NT2/D1 (cell line): ENCODE measurements around the gene BRMS1.

ENCODE experiments used
- YY1 ChIP-seq: IDR thresholded peaks from 2 replicates; pipeline ENCODE4 v1.6.1; 2011; ENCODE audit not compliant: insufficient read length, insufficient read depth
- ZNF274 ChIP-seq: IDR thresholded peaks from 2 replicates; pipeline ENCODE4 v1.6.1; 2011; ENCODE audit warnings: mild to moderate bottlenecking, low read depth, low read length

DNA sequence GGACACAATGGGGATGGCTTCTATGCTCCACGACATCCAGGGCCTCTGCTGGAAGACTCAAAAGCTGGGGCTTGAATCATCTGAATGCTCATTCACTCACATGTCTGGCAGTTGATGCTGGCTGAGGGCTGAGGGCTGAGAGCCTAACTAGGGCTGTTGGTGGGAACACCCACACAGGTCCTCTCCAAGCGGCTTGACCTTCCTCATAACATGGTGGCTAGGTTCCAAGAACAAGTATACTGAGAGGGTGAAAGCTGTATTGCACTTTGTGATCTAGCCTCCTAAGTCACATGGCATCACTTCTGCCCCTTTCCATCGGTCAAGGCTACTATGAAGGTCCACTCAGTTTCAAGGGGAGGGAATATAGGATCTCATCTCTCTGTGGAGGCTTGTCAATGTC, 45.7 kb downstream of the BRMS1 start:
- TF ChIP-seq ZNF274 (no peak), YY1 (no peak)
